ENCODE data around the gene CLDN14.

CLDN14 gene

GRCh38 chr21:36466061-36466511 is 13.8 kb downstream of the CLDN14 start:
- no peak for DNase-seq

GRCh38 chr21:36465478-36465877 is 14.4 kb downstream of the CLDN14 start:
- no peak for DNase-seq

- DNase-seq = no peak
Measured at GRCh38 chr21:36464590-36464989, 15.3 kb downstream of the CLDN14 start.

GRCh38 chr21:36463991-36464390 is 15.9 kb downstream of the CLDN14 start:
- no peak for DNase-seq

DNA sequence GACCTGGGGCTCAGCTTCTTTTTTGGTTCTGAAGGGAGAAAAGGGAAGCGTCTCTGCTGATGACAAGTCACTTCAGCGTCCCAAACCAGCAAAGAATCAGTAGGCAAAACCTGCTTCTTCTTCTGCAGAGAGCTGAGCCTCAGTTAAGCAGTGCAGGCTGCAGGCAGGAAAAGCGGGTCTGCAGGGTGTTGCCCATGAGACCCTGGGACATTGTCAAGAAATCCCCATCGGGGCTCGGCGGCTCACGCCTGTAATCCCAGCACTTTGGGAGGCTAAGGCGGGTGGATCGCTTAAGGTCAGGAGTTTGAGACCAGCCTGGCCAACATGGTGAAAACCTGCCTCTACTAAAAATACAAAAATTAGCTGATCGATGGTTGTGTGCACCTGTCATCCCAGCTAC is 16.7 kb downstream of the CLDN14 start:
- no peak for DNase-seq

DNA sequence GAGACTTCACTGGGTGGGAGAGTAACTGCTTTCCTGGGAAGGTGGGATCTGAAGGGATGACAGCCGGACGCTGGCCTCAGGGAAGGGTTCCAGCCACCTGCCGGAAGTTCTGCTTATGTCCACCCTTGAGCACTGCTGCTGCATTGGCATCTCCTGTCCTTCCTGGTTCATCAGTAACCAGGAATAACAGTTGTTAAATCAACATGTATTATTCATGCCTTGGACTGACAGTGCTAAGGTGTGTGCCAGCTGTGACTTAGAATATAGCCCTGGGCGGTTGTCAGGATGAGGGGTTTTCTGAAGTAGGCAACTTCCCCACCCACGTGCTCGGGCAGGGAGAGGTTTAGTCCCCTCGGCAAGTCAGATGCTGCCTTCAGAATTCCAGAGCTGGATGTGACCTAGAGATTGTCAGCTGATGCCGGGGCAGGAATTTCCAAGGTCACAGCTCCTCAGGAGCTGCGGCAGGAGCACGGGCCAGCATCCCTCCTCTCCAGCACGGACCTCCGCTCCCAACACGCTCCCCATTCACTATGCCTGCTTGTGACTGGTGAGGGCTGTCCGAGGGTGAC is 17.9 kb downstream of the CLDN14 start:
- no peak for DNase-seq

DNA sequence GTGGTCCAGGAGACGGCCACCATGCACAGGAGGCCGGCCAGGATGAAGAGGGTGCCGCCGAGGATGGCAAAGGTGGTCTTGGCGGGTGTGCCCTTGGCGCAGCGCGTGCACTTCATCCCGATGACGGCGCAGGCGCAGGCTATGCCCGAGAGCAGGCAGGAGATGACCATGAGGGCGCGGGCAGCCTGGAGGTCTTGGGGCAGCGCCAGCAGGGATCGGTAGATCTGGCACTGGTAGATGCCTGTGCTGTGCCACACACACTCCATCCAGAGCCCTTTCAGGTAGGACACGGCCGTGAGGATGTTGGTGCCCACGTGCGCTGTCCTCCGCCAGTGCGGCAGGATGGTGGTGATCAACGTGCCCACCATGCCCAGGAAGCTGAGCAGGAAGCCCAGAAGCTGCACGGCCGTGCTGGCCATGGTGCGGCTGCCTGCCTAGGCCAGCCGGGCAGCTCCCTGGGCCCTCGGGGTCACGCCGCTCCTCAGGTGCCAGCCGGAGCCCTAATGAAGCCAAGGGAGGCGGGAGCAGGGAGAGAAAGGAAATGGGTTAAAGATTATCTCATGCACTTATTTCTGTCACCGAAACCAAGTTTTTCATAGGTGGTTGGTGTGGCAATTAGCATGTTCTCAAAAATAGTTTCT is 18.5 kb downstream of the CLDN14 start:
- DNase-seq = no peak

GRCh38 chr21:36460866-36461265 is 19.1 kb downstream of the CLDN14 start:
- DNase-seq = no peak

DNA sequence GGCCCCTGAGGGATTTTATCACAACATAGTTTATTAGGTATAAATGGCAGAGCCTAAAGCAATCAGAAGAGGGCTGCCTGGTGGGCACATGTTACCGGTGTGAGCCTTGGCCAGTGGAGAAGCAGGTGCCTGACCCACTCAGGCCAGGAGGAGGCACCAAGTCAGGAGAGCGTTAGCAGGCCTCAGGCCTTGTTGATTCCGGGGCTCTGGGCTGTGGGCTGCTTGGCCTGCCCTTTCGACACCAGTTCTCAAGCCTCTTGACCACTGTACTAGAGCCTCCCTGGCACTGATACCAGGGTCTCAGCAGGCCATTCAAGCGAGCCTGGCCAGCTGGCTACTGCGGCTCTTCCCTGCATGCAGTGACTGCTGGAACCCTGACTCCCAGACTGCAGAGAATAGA is 20.8 kb downstream of the CLDN14 start:
- DNase-seq = no peak

GRCh38 chr21:36456729-36457414 is 23.1 kb downstream of the CLDN14 start:
- DNase-seq = no peak

DNA sequence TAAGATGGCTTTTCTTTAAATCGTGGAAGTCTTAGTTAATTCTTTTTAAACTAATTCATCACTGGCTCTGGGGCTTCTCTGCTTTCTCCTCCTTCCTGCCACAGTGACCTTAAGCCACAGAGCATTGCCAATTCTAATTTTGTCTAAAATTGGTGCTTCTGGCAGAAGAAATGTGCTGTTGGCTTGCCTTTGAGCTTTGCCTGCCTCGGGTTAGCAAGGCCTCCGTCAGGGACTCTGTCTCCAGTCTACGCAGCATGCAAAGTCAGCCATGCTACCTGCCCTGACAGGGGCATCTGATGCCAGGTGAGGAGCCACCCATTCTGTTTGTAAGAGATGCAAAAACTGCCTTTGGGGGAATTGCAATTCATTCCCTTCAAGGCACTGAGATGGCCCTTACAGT is 25.2 kb downstream of the CLDN14 start:
- DNase-seq = no peak

DNA sequence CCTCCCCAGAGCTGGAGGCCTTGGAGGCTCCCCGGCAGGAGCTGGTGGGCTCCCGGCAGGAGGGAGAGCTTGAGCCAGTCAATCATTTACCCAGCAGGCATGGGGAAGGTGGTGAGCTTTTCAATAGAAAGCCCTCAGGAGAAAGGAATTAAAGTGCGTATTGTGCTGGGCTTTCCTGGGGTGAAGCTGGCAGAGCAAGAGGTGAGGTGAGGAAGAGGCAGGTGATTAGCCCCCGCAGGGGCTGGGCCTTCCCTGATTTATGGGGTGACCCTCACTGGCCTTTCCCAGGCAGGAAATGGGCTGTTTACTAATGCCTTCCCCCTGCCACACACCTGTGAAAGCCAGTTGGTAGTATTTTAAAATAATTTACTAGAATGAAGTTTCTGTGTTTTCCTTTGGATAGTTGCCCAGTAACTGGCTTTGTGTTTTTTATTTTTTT is 25.8 kb downstream of the CLDN14 start:
- DNase-seq = no peak

- no peak for DNase-seq
Measured at GRCh38 chr21:36452281-36452825, 27.6 kb downstream of the CLDN14 start.

DNA sequence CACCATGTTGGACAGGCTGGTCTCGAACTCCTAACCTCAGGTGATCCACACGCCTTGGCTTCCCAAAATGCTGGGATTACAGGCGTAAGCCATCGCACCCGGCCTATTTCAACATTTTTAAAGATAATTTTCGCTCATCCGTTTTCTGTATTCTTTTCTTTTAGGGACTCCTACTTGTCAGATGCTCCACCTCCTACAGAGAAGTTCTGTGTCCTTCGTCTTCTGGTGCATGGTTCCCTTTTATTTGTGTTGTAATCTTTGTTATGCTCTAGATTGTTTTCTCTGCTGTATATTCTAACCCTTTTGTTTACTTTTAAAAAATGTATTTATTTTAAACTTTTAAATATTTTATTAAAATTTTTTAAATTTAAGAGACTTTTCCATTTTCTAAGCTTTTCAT is 28.4 kb downstream of the CLDN14 start:
- DNase-seq = no peak

DNA sequence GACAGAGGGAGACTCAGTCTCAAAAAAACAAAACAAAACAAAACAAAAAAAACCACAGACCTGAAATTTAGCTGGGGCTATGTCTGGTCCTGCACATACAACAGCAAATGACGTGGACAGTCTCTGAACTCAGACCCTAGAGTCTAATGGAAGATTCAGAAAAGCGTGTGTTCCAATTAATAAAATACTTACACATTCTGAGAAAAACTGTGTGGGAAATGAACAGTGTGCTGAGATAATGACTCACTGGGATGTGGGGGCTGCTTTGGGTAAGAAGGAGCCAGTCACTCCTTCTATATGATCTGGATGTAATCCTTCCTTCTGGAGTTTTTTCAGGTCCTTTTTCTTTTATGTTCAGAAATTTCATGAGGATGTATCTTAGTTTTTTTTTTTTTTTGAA is 29.4 kb downstream of the CLDN14 start:
- no peak for DNase-seq

- DNase-seq = no peak
Measured at GRCh38 chr21:36446301-36446700, 33.6 kb downstream of the CLDN14 start.

DNA sequence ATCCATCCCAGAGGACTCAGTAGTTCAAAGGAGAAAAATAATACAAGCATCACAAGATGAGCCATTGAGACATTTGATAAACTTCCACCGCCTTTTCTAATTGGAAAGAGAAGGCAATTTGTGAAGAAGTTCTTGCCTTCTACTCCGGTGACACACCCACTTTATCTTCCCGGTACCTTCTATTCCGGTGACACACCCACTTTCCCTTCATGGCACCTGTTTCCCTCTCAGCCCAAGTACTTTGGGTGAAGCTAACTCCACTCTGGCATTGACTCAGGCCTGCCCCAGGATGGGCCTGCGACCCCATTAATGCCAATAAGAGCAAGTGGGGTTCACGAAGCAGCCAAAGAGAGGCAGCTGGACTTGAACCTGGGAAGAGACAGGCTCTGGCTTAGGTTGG is 38.2 kb downstream of the CLDN14 start:
- no peak for DNase-seq

- DNase-seq = peak in 1 of 2 donors; percentile 31
Measured at GRCh38 chr21:36437745-36438128, 42.2 kb downstream of the CLDN14 start.

DNA sequence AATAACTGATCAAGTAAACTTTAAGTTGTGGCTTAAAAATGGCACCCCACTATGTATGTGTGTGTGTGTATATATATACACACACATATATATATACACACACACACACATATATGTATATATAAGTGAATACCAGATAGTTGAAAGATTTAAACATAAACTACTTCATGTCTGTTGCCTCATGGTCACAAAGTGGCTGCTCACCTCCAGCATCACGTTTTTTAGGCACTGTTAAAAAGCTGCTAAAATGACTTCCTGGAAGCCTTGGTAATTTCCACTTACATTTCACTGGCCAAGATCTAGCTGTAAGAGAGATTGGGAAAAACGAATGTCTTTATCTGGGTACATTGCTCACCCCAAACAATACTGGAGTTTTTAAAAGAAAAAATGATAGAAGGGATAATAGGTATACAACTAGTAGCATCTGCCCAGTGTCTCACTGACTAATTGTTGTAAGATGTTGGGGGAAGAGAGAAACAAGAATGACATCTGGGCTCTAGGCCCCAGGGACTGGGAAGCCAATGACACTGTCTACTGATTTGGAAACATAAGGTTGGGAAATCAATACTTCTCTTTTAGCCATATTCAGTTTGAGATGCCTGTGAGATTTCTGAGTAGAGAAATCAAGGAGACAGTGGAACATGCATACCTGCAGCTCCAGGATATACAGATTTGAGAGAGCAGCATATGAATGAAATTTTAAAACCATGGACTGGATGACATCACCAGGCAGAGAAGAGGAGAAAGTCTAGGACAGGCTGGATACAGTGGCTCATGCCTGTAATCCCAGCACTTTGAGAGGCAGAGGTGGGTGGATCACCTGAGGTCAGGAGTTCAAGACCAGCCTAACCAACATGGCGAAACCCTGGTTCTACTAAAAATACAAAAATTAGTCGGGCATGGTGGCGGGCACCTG is 42.8 kb downstream of the CLDN14 start:
- DNase-seq = no peak

- DNase-seq = no peak
Measured at GRCh38 chr21:36434144-36434543, 45.8 kb downstream of the CLDN14 start.

- DNase-seq = no peak
Measured at GRCh38 chr21:36433059-36433709, 46.7 kb downstream of the CLDN14 start.

GRCh38 chr21:36431252-36431651 is 48.7 kb downstream of the CLDN14 start:
- DNase-seq = peak in 1 of 2 donors; percentile 18

Measured in bone marrow (tissue), 2 donors.